ENCODE data around the gene CIDEC. TPM values are rescaled to one million over a fixed set of nuclear protein-coding genes. Genes with fewer than 3 reads are reported as not detected.
"Not testable (repeated sequence)": the region's sequence is repeated elsewhere in the genome, so short reads cannot be mapped to it uniquely, and the experiment has no call there.

Gene CIDEC
- total and polyA plus RNA-seq, 2 of the 8 experiments (the other 6 are each of a cell fraction or from before 2014, with no cell fraction given) = not detected

GRCh38 chr3:9848860-9849259, 31.2 kb downstream of the CIDEC start:
- FAIRE-seq; POLR2A ChIA-PET (ENCODE audit: partially characterized antibody): not testable (repeated sequence)
- WGBS, 2 experiments (ENCODE audit: extremely low coverage in 1 of 2, insufficient coverage in 1 of 2, insufficient read length in 1 of 2, insufficient replicate concordance in 2 of 2, low coverage in 1 of 2, low lambda C conversion rate in 2 of 2, missing lambda C conversion rate in 1 of 2) = 60% methylated on average over 4 of the region's 4 CpGs; no CpG with 5 or more reads in 1 of the 2 experiments

More at GRCh38 chr3:9848860-9849259, 31.2 kb downstream of the CIDEC start:
- not testable (repeated sequence) for H4K8ac ChIP-seq (ENCODE audit: extremely low read depth, insufficient read depth, low read length); DNase-seq (ENCODE audit: low read depth in 1 of 2, low spot score in 2 of 2); H2AK5ac ChIP-seq (ENCODE audit: low read depth, low read length); H3K79me1 ChIP-seq (ENCODE audit: low read depth, low read length); H3K9me3 ChIP-seq (ENCODE audit: insufficient read depth in 2 of 2, low read depth in 1 of 2, low read length in 1 of 2); H3K4me2 ChIP-seq (ENCODE audit: insufficient read depth in 1 of 2, low read depth in 2 of 2, low read length in 2 of 2); H3K23ac ChIP-seq (ENCODE audit: insufficient read length); H3K4me1 ChIP-seq (replicated peaks in 1 of 4; ENCODE audit: control insufficient read depth in 3 of 4, insufficient read depth in 4 of 4, low read length in 3 of 4); H2BK120ac ChIP-seq (replicated peaks; ENCODE audit: low read depth, low read length); H2BK15ac ChIP-seq (ENCODE audit: low read length); H2BK12ac ChIP-seq (ENCODE audit: low read depth, low read length); H3K18ac ChIP-seq (ENCODE audit: extremely low read depth, low read length); H4K5ac ChIP-seq (ENCODE audit: insufficient read length, low read depth, low read length); H3K14ac ChIP-seq (ENCODE audit: insufficient read length); H3K9ac ChIP-seq (replicated peaks in 1 of 4; ENCODE audit: extremely low read depth in 1 of 4, low read depth in 3 of 4, low read length in 3 of 4); H2BK5ac ChIP-seq (ENCODE audit: low read depth, low read length); H3K36me3 ChIP-seq (ENCODE audit: control insufficient read depth in 2 of 4, insufficient read depth in 4 of 4, low read length in 3 of 4); H3K23me2 ChIP-seq (ENCODE audit: low read depth, low read length); H4K91ac ChIP-seq (replicated peaks; ENCODE audit: insufficient read length, low read length); H3K4ac ChIP-seq (replicated peaks; ENCODE audit: insufficient read length, low read depth, low read length); H4K20me1 ChIP-seq (replicated peaks in 1 of 2; ENCODE audit: control insufficient read depth in 1 of 2, insufficient read depth in 2 of 2, low read length in 2 of 2); H3K27me3 ChIP-seq (replicated peaks in 1 of 4; ENCODE audit: control insufficient read depth in 3 of 4, extremely low read depth in 1 of 4, insufficient read depth in 3 of 4, low read length in 3 of 4); H3K79me2 ChIP-seq (ENCODE audit: control insufficient read depth in 1 of 2, insufficient read depth in 2 of 2, low read length in 2 of 2); H3K4me3 ChIP-seq (ENCODE audit: extremely low read depth in 1 of 4, insufficient read depth in 2 of 4, low read depth in 3 of 4, low read length in 4 of 4); H3K56ac ChIP-seq (replicated peaks; ENCODE audit: insufficient read length, low read depth, low read length); H3K27ac ChIP-seq (ENCODE audit: low read depth, low read length); H2BK20ac ChIP-seq (ENCODE audit: low read length); H2AFZ ChIP-seq (ENCODE audit: low read length)
- CTCF ChIA-PET (ENCODE audit: partially characterized antibody) = interaction anchor here (0.6 to 2.1 kb wide), 18 partner anchors 8 to 105 kb away, joined by 3 to 6 read pairs (median 4); partner anchors contain the start of gene CRELD1
- TF ChIP-seq CTCF (IDR thresholded peaks at IDR 0.05; ENCODE audit: control extremely low read depth in 1 of 3, insufficient read depth in 1 of 3, low read depth in 1 of 3, low read length in 3 of 3) = peak in 2 of 3 experiments; percentile 15 to 34; a peak in 2 of 4 replicates
- peak; percentile 25 to 35; a peak in 3 of 4 replicates for TF ChIP-seq RAD21 (IDR thresholded peaks at IDR 0.05 in 1 of 2, conservative IDR thresholded peaks at IDR 0.05 in 1 of 2; ENCODE audit: low read depth in 2 of 2, low read length in 2 of 2)

All from H1 (cell line).